HG03066 (cell line): Measurements from ENCODE around the gene LAIR1.

ENCODE experiments used
- ATAC-seq: cut with Tn5 transposase; IDR thresholded peaks from one replicate; pipeline ENCODE4 v1.9.1; 2021; ENCODE audit warnings: low read depth; ENCODE audit not compliant: unreplicated experiment

The LAIR1 gene

GRCh38 chr19:54319892-54320670 lies 44.6 kb downstream of the LAIR1 start:
- no peak for ATAC-seq

DNA sequence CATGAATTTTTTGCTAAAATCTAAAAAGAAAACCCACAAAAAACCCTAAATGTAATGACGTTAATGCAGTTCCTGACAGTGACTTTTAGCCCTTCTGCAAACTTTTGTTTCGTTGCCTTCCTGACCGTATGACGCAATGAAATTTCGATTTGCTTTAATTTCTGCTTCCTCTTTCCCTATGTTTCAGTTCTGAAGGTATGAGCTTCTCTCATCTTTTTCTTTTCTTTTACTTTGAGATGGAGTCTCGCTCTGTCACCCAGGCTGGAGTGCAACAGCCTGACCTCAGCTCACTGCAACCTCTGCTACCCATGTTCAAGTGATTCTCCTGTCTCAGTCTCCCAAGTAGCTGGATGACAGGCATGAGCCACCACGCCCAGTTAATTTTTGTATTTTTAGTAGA lies 45.7 kb downstream of the LAIR1 start:
- no peak for ATAC-seq

- ATAC-seq, result no peak
Measured at GRCh38 chr19:54317965-54318240, 46.8 kb downstream of the LAIR1 start.

DNA sequence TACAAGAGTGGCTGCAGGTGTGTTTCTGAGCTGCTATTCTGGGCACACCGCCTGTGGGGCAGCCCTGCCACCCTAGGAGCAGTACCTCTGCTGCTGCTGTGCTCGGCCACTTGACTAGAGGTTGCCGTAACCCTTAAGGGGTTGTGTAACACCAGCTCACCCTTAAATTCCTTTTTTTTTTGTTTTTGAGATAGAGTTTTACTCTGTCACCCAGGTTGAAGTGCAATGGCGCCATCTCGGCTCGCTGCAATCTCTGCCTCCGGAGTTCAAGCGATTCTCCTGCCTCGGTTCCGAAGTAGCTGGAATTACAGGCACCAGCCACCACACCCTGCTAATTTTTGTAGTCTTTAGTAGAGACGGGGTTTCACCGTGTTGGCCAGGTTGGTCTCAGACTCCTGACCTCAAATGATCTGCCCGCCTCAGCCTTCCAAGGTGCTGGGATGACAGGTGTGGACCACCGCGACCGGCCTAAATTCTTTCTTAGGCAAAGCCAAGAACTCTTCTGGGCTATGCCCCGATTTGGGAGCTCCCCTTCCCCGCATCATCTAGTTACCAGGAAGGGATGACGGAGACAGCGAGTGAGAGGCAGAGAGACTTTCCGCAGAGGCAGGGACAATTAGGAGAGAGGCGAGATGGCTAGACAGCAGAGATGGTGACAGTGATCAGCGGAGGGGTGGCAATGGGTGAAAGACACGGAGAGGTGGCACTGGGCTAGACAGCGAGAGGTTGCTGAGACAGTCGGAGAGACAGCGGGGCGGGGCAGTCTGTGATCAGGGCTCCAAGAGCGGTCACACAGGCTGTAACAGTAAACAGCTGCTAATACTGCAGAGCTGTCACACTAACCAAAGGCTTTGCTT lies 47.4 kb downstream of the LAIR1 start:
- ATAC-seq, result no peak

GRCh38 chr19:54316746-54317107 lies 48.0 kb downstream of the LAIR1 start:
- ATAC-seq, result no peak

- no peak for ATAC-seq
Measured at GRCh38 chr19:54315956-54316355, 48.8 kb downstream of the LAIR1 start.

- no peak for ATAC-seq
Measured at GRCh38 chr19:54312436-54313377, 52.0 kb downstream of the LAIR1 start, which contains the start of gene LILRA5. TSS of gene LILRA5 (minus strand) at chr19:54313166. CDS start at chr19:54313019, 147 bp downstream.

DNA sequence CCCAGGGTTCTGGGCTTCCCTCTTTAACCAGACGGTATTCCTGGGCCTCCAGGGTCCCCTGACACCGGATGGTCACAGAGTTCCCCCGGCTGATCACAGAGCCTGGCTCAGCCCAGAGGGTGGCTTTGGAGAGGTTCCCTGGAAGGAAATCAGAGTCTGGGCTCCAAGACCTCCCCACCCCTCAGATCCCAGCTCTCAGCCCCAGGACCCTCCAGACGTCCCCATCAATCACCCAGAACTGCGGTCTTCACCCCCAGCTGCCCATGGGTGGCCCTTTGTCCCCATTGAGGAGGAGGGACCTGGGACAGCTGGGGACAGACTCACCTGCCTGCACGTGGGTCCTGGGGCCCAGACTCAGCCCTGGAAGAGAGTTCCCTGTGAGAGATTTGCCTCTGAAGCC lies 52.7 kb downstream of the LAIR1 start:
- no peak for ATAC-seq

DNA sequence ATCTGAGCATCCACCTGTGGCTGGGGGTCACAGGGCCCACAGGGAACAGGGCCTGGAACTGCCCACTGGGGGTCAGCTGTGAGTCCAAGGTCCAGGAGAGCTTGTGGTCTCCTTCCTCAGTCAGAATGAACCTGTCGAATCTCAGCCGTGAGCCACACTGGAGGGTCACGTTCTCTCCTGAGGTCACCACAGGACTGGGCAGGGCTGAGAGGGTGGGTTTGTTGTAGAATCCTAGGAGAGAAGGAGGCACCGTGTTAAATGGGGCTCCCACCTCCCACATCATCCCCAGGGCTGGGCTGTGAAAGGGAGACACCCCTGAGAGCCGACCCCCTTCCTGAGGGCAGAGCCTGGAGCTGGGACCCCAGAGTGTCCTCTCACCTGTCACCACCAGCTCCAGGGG lies 53.2 kb downstream of the LAIR1 start:
- no peak for ATAC-seq

GRCh38 chr19:54310543-54310942 lies 54.2 kb downstream of the LAIR1 start:
- ATAC-seq, result no peak

GRCh38 chr19:54309811-54310210 lies 54.9 kb downstream of the LAIR1 start:
- no peak for ATAC-seq

- no peak for ATAC-seq
Measured at GRCh38 chr19:54307389-54308020, 57.2 kb downstream of the LAIR1 start.

- no peak for ATAC-seq
Measured at GRCh38 chr19:54305141-54305540, 59.6 kb downstream of the LAIR1 start.

DNA sequence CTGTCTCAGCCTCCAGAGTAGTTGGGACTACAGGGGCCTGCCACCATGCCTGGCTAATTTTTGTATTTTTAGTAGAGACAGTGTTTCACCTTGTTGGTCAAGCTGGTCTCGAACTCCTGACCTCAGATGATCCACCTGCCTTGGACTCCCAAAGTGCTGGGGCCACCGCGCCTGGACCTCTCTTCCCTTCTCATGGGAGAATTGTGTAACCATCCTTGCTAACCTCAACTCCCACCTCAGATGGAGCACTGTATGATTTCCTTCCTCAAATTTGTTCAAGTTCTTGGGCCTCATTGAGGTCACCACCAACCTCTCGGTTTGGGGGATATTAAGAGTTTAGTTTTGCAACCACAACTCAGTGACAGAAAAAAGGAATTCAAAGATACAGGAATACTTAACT lies 62.5 kb downstream of the LAIR1 start:
- ATAC-seq, result no peak
